Stimulated activated CD4-positive, alpha-beta T cell treated with anti-CD3 and anti-CD28 coated beads, Interleukin-2, amount 100 ng/mL, for 48 hours (primary cell): Measurements from ENCODE around the gene SUN2.

Experiments
- DNase-seq, 2 donors: peaks; one replicate each; pipeline ENCODE4 v3.0.0-alpha.2; 2020

SUN2 gene

DNA sequence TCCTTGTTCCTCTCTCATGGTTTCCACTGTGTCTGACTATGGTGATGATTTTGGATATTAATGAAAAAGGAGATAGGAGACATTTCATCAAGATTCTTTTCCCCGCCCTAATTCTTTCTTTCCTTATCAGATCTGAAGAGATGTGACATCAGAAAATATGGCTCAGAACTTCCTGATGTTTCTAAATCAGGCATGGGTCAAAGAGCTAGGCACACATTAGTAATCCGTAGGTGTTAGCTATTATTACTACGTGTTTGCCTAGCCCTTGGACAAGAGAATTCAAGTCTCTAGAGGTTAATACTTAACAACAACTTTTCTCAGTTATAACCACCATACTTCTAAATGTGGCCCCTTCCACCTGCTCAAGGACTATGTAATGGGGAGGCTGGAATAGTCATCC is 60.9 kb downstream of the SUN2 start:
- DNase-seq, result no peak

DNA sequence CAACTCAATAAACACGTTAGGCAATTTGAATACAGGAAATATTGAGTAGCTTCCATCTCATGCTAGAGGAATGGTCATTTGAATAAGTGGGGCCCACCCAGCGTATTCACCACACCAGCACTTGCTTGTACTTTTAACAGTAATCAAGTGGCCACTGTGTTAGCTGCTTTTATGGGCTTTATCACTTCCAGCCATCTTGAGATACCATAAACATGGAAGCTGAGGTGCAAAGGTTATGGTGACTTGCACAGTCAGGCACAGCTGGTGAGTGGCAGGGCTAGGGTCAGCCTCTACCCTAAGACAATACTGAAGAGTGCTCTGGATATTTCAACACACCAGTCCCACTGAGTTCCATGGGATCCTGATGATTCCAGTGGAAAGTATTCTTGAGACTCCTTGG is 61.7 kb downstream of the SUN2 start:
- no peak for DNase-seq

DNA sequence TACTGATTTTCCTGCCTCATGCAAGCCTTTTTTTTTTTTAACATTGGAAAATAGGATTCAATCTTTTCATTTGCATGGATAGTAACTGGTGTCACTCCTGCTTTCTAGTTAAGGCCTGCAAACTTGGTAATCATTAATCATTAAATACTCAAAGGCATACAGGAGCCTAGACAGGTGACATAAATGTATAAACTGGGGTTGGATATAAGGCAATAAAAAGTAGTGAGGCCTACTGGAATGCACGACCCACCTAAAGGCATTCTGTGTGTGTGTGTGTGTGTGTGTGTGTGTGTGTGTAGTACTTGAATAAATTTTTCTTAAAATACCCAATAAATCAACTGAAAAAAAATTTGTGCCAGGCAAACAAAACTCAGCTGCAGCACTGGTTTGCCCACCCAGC is 66.1 kb downstream of the SUN2 start:
- no peak for DNase-seq

DNA sequence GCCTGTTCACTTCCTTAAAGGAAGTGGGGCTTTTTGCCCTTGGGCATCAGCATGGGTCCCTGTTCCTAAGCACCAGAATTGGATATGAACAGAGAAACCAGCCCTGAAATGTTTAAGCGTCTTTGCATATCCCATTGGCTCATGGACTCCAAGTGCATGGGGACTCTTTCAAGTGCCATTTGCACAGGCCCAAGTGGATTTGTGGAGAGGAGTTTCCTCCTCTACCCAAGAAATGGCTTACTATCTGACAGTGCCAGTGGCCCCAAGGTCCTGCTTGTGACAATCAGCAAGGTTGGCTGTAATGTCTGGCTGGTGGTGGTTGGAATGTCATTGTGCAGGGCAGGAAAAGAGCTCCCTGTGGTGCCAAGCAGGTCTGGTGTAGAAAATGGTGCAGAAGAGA is 70.0 kb downstream of the SUN2 start:
- DNase-seq, result no peak

DNA sequence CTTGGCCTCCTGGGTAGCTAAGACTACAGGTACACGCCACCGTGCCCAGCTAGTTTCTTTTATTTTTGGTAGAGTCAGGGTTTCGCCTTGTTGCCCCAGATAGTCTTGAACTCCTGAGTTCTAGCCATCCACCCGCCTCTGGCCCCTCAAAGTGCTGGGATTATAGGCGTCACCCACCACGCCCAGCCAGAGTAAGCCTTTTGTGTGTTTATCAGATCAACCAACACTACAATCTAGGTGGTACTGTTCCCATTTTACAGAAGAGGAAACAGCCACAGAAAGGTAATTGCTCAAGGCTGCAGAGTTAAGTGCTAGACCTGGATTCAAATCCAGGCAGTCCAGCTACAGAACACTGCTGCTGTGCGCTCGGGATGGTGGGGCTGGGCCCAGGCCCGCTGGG is 70.9 kb downstream of the SUN2 start:
- DNase-seq, result no peak
